ENCODE measurements around the gene CCDC85B. TPM values are rescaled to one million over a fixed set of nuclear protein-coding genes. Genes with fewer than 3 reads are reported as not detected.

CCDC85B gene
- total RNA-seq, 2 experiments from 2014 or later: 78.5 to 81.3 TPM

DNA sequence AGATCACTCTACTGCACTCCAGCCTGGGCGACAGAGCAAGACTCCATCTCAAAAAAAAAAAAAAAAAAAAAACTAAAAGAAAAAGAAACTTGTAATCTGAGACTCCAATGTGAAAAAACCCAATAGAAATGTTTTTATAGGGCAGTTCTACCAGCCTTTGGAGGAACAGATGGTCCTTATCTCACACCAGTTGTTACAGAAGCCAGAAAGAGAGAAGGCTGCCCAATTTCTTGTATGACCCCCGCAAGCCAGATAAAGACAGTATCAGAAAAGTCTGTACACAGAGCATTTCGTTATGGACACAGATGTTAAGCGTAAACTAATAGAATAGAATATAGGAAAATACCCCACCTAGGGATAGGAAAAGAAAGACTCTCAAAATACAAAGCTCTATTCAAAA, 43.5 kb downstream of the CCDC85B start:
- peaks cover 23% of the 10 kb centered on the region for H3K4me1 Mint-ChIP-seq
- DNase-seq: no peak
- H3K27ac Mint-ChIP-seq: no peak overlapping the region
- no peaks in the 10 kb centered on the region for H3K9me3 Mint-ChIP-seq
- no peaks in the 10 kb centered on the region for H3K36me3 Mint-ChIP-seq
- no peak overlapping the region for H3K4me3 Mint-ChIP-seq
- no peaks in the 10 kb centered on the region for H3K27me3 Mint-ChIP-seq

DNA sequence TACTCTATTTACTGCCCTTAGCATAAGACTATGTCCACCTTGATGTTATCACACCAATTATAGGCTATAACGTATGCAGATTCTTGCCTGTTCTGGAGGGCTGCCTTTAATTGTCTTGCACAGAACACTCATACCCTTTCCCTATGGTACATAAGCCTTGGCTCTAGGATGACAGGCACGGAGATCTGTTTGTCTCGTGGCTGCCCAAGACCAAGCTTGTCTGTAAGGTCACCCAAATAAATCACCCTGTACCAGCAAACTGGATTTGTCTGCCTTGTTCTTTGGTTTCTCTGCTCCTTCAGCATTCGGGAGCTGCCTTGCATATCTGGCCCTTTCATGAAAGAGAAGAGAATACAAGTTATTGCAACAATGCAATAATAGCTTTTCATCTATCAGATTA, 47.3 kb downstream of the CCDC85B start:
- Mint-ChIP-seq H3K9me3 (no peaks in the 10 kb centered on the region), H3K36me3 (no peaks in the 10 kb centered on the region), H3K27ac (no peak overlapping the region), H3K4me3 (no peak overlapping the region), H3K4me1 (no peaks in the 10 kb centered on the region), H3K27me3 (no peaks in the 10 kb centered on the region)
- no peak for DNase-seq

Other genes starting within 250 kb of the CCDC85B start
- 10 to 100 TPM; 69.6 to 71.6 TPM for gene RELA, start 227.8 kb upstream of the CCDC85B start, total RNA-seq
- gene KAT5, start 178.4 kb upstream of the CCDC85B start, total RNA-seq: 10 to 100 TPM; 65.0 to 65.4 TPM
- gene RNASEH2C, start 169.9 kb upstream of the CCDC85B start, total RNA-seq: 100 to 1,000 TPM; 104 to 108 TPM
- 10 to 100 TPM; 20.4 to 20.6 TPM for gene AP5B1, start 109.7 kb upstream of the CCDC85B start, total RNA-seq
- gene OVOL1, start 103.6 kb upstream of the CCDC85B start, total RNA-seq: under 1 TPM; 0.42 to 0.45 TPM
- 1 to 10 TPM; 2.4 to 3.3 TPM for gene SNX32, start 56.7 kb upstream of the CCDC85B start, total RNA-seq
- gene CFL1, start 32.5 kb upstream of the CCDC85B start, total RNA-seq: 1,000 to 10,000 TPM; 1,050 to 1,075 TPM
- 10 to 100 TPM; 64.0 to 67.4 TPM for gene MUS81, start 30.2 kb upstream of the CCDC85B start, total RNA-seq
- gene EFEMP2, start 17.9 kb upstream of the CCDC85B start, total RNA-seq: 1 to 10 TPM; 8.5 to 8.9 TPM
- gene CTSW, start 10.8 kb upstream of the CCDC85B start, total RNA-seq: 10 to 100 TPM; 39.3 to 41.5 TPM
- 100 to 1,000 TPM; 113 to 114 TPM for gene FIBP, start 2.2 kb upstream of the CCDC85B start, total RNA-seq
- 10 to 100 TPM; 15.8 to 16.0 TPM for gene FOSL1, start 9.7 kb downstream of the CCDC85B start, total RNA-seq
- gene C11orf68, start 28.4 kb downstream of the CCDC85B start, total RNA-seq: 10 to 100 TPM; 16.8 to 16.9 TPM
- gene DRAP1, start 28.8 kb downstream of the CCDC85B start, total RNA-seq: 100 to 1,000 TPM; 108 to 109 TPM
- gene TSGA10IP, start 54.8 kb downstream of the CCDC85B start, total RNA-seq: not detected
- gene SART1, start 71.1 kb downstream of the CCDC85B start, total RNA-seq: 10 to 100 TPM; 59.6 to 62.6 TPM
- 10 to 100 TPM; 56.8 to 63.7 TPM for gene EIF1AD, start 111.5 kb downstream of the CCDC85B start, total RNA-seq
- 100 to 1,000 TPM; 253 to 277 TPM for gene BANF1, start 111.8 kb downstream of the CCDC85B start, total RNA-seq
- gene CST6, start 121.3 kb downstream of the CCDC85B start, total RNA-seq: not detected
- not detected for gene CATSPER1, start 135.8 kb downstream of the CCDC85B start, total RNA-seq
- gene GAL3ST3, start 158.5 kb downstream of the CCDC85B start, total RNA-seq: under 1 TPM; 0.70 to 0.95 TPM
- gene SF3B2, start 161.7 kb downstream of the CCDC85B start, total RNA-seq: 100 to 1,000 TPM; 268 TPM
- 10 to 100 TPM; 58.4 to 61.4 TPM for gene PACS1, start 179.6 kb downstream of the CCDC85B start, total RNA-seq